ENCODE measurements around the gene SH3PXD2A. TPM values are rescaled to one million over a fixed set of nuclear protein-coding genes. Genes with fewer than 3 reads are reported as not detected.
A peak's percentile ranks its signal among the peaks of the same experiment; 100 is the strongest.

SH3PXD2A gene
- total RNA-seq, 1 experiment from 2014 or later: 9.7 TPM

GRCh38 chr10:103850572-103850895 lies 4.8 kb downstream of the SH3PXD2A start:
- DNase-seq (ENCODE audit: low read depth): no peak

GRCh38 chr10:103849880-103850571 lies 5.3 kb downstream of the SH3PXD2A start:
- peak; percentile 92 for DNase-seq (ENCODE audit: low read depth)

DNA sequence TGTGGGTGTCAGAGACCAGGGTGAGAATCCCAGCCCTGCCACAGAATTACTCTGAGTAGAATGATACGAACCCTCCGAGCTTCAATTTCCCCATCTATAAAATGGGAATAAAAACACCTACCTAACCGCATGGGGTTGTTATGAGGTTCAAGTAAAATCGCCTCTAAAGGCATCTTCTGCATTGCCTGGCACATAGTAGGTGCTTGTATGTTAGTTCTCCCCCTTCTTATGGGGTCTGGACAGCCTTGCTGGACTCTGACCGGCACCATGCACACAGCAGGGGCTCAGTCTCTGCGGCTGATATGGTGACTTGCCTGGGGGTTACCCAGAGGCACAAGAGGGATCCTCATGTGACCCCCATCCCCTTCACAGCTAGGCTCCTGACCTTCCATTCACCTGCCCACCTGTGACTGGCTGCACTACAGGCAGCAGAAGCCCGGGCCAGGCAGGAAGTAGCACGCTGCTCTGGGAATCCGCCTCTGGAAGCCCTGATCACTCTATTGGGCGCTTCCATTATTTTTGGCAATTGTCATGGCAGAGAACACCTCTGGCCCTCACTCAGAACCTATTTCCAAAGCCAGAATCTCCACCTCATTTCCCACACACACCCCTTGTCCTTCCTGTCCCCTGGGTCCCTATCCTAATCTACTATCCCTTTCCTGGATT lies 6.0 kb downstream of the SH3PXD2A start:
- DNase-seq (ENCODE audit: low read depth): no peak

GRCh38 chr10:103847909-103848468 lies 7.4 kb downstream of the SH3PXD2A start:
- no peak for DNase-seq (ENCODE audit: low read depth)

DNA sequence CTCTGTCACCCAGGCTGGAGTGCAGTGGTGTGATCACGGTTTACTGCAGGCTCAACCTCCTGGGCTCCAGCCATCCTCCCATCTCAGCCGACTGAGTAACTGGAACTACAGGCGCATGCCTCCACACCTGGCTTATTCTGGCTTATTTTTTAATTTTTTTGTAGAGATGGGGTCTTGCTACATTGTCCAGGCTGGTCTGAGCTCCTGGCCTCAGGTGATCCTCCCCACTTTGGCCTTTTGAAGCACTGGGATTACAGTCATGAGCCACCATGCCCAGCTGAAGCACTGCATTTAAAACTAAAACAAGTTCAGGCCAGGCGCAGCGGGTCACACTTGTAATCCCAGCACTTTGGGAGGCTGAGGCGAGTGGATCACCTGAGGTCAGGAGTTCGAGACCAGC lies 8.0 kb downstream of the SH3PXD2A start:
- no peak for DNase-seq (ENCODE audit: low read depth)

- DNase-seq (ENCODE audit: low read depth): no peak
Measured at GRCh38 chr10:103845972-103846371, 9.4 kb downstream of the SH3PXD2A start.

DNA sequence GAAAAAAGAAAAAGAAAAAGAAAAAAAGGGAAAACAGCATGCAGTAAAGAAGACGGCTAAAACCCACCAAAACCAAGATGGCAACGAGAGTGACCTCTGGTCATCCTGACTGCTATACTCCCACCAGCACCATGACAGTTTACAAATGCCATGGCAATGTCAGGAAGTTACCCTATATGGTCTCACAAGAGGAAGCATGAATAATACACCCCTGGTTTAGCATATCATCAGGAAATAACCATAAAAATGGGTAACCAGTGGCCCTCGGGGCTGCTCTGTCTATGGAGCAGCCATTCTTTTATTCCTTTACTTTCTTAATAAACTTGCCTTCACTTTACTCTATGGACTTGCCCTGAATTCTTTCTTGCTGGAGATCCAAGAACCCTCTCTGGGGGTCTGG lies 10.0 kb downstream of the SH3PXD2A start:
- DNase-seq (ENCODE audit: low read depth): peak; percentile 42

- DNase-seq (ENCODE audit: low read depth): peak; percentile 75
Measured at GRCh38 chr10:103843854-103844570, 11.4 kb downstream of the SH3PXD2A start.

DNA sequence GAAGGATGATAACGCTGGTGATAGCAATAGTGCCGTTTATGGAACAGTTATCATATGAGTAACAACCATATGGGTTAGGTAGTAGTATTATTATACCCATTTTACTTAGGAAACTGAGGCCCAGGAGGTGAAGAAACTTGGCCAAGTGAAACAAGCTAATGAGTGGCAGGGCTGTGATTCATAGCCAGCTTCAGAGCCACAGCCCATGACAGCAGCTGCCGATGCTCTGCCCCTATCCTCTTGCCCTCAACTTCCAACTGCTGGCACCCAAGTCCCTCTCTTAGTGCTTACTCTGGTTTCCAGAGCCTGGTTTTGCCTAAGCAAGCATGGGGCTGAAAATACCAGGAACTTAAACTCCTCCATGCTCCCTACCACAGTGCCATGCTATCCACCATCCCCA lies 12.3 kb downstream of the SH3PXD2A start:
- DNase-seq (ENCODE audit: low read depth): peak; percentile 29

- no peak for DNase-seq (ENCODE audit: low read depth)
Measured at GRCh38 chr10:103842605-103843004, 12.8 kb downstream of the SH3PXD2A start.

DNA sequence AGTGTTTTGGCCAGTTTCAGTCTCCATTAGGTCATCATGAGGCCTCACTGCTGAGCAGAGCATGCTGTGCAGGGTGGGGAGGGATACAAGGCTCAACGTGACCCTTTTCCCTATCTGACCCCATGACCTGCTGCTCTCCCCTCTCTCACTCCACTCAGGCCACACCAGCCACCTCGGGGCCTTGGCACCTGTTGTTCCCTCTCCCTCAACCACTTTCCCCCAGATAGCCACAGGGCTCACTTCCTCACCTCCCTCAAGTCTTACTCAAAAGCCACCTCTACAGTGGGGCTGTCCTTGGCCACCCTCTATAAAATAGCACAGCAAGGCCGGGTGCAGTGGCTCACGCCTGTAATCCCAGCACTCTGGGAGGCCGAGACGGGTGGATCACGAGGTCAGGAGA lies 13.9 kb downstream of the SH3PXD2A start:
- no peak for DNase-seq (ENCODE audit: low read depth)

DNA sequence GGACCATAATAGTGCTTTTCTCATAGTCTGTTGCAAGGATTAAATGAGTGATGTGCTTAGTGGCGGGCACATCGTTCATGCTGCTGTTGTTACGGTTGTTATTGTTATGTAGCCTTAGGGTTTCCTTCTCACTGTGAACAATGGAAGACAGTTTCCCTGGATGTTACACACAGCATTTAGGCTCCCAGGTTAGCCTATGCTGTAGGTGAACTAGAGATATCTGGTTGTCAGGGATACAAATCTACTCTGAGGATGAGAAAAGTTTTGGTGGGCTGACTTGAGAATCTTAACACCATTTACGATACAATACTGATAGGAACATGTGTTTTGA lies 14.7 kb downstream of the SH3PXD2A start:
- DNase-seq (ENCODE audit: low read depth): no peak

GRCh38 chr10:103839872-103840739 lies 15.3 kb downstream of the SH3PXD2A start:
- no peak for DNase-seq (ENCODE audit: low read depth)

DNA sequence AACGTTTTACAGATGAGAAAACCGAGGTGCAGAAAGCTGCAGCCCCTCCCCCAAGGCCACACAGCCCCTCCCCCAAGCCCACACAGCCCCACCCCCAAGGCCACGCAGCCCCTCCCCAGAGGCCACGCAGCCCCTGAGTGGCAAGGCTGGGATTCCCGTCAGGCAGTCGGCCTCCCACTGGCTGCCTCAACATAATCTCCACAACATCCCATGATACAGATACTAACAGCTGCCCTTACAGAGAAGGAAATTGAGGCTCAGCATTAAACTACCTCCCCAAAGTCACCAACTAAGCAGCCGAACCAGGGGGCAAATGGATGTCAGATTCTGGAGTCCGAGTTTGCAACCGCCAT lies 15.9 kb downstream of the SH3PXD2A start:
- no peak for DNase-seq (ENCODE audit: low read depth)

GRCh38 chr10:103838862-103839518 lies 16.4 kb downstream of the SH3PXD2A start:
- no peak for DNase-seq (ENCODE audit: low read depth)

DNA sequence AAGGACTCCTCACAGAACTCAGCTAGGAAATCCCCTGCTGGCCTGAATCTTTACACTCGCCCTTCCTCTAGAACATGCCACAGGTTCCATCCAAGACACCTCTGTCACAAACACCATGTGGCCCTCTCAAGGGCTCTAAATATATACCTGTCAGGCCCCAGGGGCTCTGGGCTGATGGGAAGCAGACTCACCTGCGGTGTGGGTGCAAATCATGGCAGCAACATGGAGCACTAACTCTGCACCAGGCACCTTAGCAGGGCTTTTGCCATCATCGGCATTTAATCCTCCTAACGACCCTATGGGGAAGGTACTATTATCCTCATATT lies 17.3 kb downstream of the SH3PXD2A start:
- DNase-seq (ENCODE audit: low read depth): no peak

DNA sequence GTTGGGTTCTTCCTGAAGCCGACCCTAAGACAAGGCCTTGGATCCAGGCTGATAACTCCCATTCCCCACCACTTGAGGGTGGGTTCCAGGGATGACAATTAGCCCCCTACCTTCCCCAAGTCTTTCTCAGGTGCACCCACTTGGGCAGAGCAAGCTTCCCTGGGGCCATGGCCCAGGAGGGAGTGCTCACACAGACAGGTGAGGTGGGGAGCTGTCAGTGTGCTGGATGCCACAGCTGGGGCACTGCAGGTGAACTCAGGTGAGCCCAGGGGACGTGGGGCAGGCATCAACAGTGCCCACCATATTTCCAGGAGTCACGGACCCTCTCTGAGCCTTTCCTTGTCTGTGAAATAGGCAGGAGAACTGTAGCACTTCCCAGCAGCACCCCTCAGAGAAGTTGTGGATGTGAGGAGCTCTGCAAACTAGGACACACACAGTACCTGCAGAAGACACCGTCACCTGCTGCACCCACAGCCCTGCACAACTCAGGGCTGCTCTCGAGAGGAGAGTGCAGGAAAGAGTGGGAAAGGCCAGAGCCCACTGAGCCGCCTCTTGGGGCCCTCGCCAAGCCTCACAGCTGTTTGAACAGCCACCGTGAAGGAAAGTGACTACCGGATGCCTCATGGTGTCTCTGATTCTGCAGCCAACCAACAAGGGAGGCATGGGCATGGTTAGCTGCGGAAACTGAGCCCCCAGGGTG lies 17.9 kb downstream of the SH3PXD2A start:
- DNase-seq (ENCODE audit: low read depth): peak; percentile 79

DNA sequence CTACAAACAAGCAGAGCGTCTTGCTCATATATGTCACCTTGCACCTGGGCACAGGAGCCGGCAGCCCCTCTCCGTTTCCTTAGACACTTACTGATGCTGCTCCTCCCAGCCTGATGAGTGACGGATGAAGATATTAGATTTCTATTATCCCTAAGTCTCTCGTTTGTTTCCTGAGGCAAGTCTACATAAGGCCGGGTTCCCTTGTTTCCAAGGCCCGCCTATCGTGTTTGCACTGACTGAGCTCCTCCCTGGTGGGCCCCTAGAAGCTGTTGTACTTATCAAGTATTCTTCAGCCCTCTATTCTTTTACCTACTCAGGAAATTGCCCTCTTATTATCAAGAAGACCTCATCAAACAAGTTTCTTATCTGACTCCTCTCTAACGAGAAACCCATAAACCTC lies 18.5 kb downstream of the SH3PXD2A start:
- DNase-seq (ENCODE audit: low read depth): no peak

DNA sequence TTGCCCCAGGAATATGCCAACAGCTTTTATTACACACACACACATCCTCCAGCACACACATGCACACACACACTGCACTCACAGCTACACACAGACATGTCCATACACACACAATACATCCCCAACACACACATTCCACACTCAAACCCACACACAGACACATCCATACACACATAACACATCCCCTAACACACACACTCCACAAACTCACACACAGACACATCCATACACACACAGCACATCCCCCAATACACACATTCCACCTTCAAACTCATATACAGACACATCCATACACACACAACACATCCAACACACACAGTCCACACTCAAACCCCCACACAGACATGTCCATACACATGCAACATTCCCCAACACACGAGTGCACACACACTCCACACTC lies 19.1 kb downstream of the SH3PXD2A start:
- no peak for DNase-seq (ENCODE audit: low read depth)

GRCh38 chr10:103835096-103836050 lies 20.0 kb downstream of the SH3PXD2A start:
- DNase-seq (ENCODE audit: low read depth): peak; percentile 34
